Pons (tissue), 1 donor: ENCODE results near the gene MRPL12.
A peak's percentile ranks its signal among the peaks of the same experiment; 100 is the strongest.
"Not testable (repeated sequence)": the region's sequence is repeated elsewhere in the genome, so short reads cannot be mapped to it uniquely, and the experiment has no call there.

ENCODE experiments used
- DNase-seq: peaks from one replicate; pipeline ENCODE4 v3.0.0-alpha.2; 2016; ENCODE audit warnings: low spot score

The MRPL12 gene

GRCh38 chr17:81702934-81703746, at the start of gene MRPL12:
MRPL12 (plus strand) TSS chr17:81703367; CDS start chr17:81703502, 135 bp downstream.
- peak; percentile 93 for DNase-seq

- no peak for DNase-seq
Measured at GRCh38 chr17:81655378-81656117, 47.6 kb upstream of the MRPL12 start.

GRCh38 chr17:81656118-81656743, 46.9 kb upstream of the MRPL12 start, which contains the start of gene PDE6G:
PDE6G (minus strand) TSS chr17:81656542; CDS start chr17:81653305, 3,237 bp downstream.
- no peak for DNase-seq

GRCh38 chr17:81656835-81657234, 46.3 kb upstream of the MRPL12 start:
- no peak for DNase-seq

GRCh38 chr17:81659038-81659437, 44.1 kb upstream of the MRPL12 start:
- DNase-seq = no peak

- no peak for DNase-seq
Measured at GRCh38 chr17:81660441-81660840, 42.7 kb upstream of the MRPL12 start.

GRCh38 chr17:81662002-81662401, 41.2 kb upstream of the MRPL12 start:
- no peak for DNase-seq

- DNase-seq = no peak
Measured at GRCh38 chr17:81664051-81664470, 39.1 kb upstream of the MRPL12 start.

- no peak for DNase-seq
Measured at GRCh38 chr17:81665205-81666091, 37.7 kb upstream of the MRPL12 start.

- DNase-seq = no peak
Measured at GRCh38 chr17:81666092-81666341, 37.1 kb upstream of the MRPL12 start.

GRCh38 chr17:81666342-81667191, 36.6 kb upstream of the MRPL12 start, which contains the start of the genes CCDC137 and OXLD1:
CCDC137 (plus strand) TSS chr17:81666737; CDS start chr17:81666767, 30 bp downstream.
OXLD1 (minus strand) TSS chr17:81666605; CDS start chr17:81666577, 28 bp downstream.
- peak; percentile 92 for DNase-seq

- DNase-seq = no peak
Measured at GRCh38 chr17:81667754-81668153, 35.4 kb upstream of the MRPL12 start.

- no peak for DNase-seq
Measured at GRCh38 chr17:81672504-81672903, 30.7 kb upstream of the MRPL12 start.

- no peak for DNase-seq
Measured at GRCh38 chr17:81672954-81673353, 30.2 kb upstream of the MRPL12 start.

GRCh38 chr17:81673561-81674258, 29.5 kb upstream of the MRPL12 start:
- DNase-seq = no peak

GRCh38 chr17:81675515-81676221, 27.5 kb upstream of the MRPL12 start:
- DNase-seq = not testable (repeated sequence)

GRCh38 chr17:81676906-81677305, 26.3 kb upstream of the MRPL12 start:
- no peak for DNase-seq

- no peak for DNase-seq
Measured at GRCh38 chr17:81680150-81680549, 23.0 kb upstream of the MRPL12 start.

- no peak for DNase-seq
Measured at GRCh38 chr17:81681672-81682071, 21.5 kb upstream of the MRPL12 start.
